Neural cell (in vitro differentiated cells): Measurements from ENCODE around the gene FAM83F. TPM values are rescaled to one million over a fixed set of nuclear protein-coding genes. Genes with fewer than 3 reads are reported as not detected.

ENCODE experiments used
- H2AFZ ChIP-seq: fragments of 200-600, 300-800 bp; sonication (generic), shearing (Covaris generic); 2 replicates; pipeline ENCODE4 v1.6.0; 2014; ENCODE audit warnings: low read depth, mild to moderate bottlenecking, antibody characterized with exemption, low read length, moderate library complexity
- H3F3A ChIP-seq: fragments of 200-600 bp; shearing (Covaris generic); 2 replicates; pipeline ENCODE4 v1.6.1; 2016; ENCODE audit warnings: mild to moderate bottlenecking, moderate library complexity, mixed read lengths, antibody characterized with exemption, low read length; ENCODE audit not compliant: insufficient read depth, poor library complexity, severe bottlenecking
- H3K27ac ChIP-seq: fragments of 200-600, 300-800 bp; sonication (generic), shearing (Covaris generic); 2 replicates; pipeline ENCODE4 v1.5.1; 2014; ENCODE audit warnings: mild to moderate bottlenecking, low read length, moderate library complexity
- H3K27me3 ChIP-seq: fragments of 300-800, 200-600 bp; sonication (generic), shearing (Covaris generic); 2 replicates; pipeline ENCODE4 v1.6.0; 2014; ENCODE audit warnings: mild to moderate bottlenecking, low read depth, low read length, moderate library complexity; ENCODE audit not compliant: insufficient read depth
- H3K36me3 ChIP-seq: fragments of 300-800, 200-600 bp; sonication (generic), shearing (Covaris generic); 2 replicates; pipeline ENCODE4 v1.5.1; 2014; ENCODE audit warnings: mild to moderate bottlenecking, antibody characterized with exemption, low read length, moderate library complexity; ENCODE audit not compliant: insufficient read depth
- H3K4me2 ChIP-seq: fragments of 300-800, 200-600 bp; sonication (generic), shearing (Covaris generic); 2 replicates; pipeline ENCODE4 v1.6.0; 2014; ENCODE audit warnings: mild to moderate bottlenecking, low read length
- H3K4me3 ChIP-seq: fragments of 300-800, 200-600 bp; sonication (generic), shearing (Covaris generic); 2 replicates; pipeline ENCODE4 v1.5.1; 2014; ENCODE audit warnings: mild to moderate bottlenecking, low read length, moderate library complexity
- H3K79me2 ChIP-seq: fragments of 200-600 bp; shearing (Covaris generic); replicated peaks from 2 replicates; pipeline ENCODE4 v1.6.0; 2014; ENCODE audit warnings: mild to moderate bottlenecking, low read length, moderate library complexity; ENCODE audit not compliant: insufficient read depth
- H3K9ac ChIP-seq: fragments of 300-800, 200-600 bp; sonication (generic), shearing (Covaris generic); 2 replicates; pipeline ENCODE4 v1.6.1; 2016; ENCODE audit warnings: mild to moderate bottlenecking, low read length, mixed read lengths
- H3K9me2 ChIP-seq: fragments of 200-600 bp; shearing (Covaris generic); 2 replicates; pipeline ENCODE4 v1.6.1; 2016; ENCODE audit warnings: mild to moderate bottlenecking, low read length, mixed read lengths; ENCODE audit not compliant: insufficient read depth
- H3K9me3 ChIP-seq: fragments of 200-600, 300-800 bp; sonication (generic), shearing (Covaris generic); 2 replicates; pipeline ENCODE4 v1.6.1; 2016; ENCODE audit warnings: mild to moderate bottlenecking, mixed run types, low read length, moderate library complexity, mixed read lengths
- H4K20me1 ChIP-seq: fragments of 200-600 bp; shearing (Covaris generic); 2 replicates; pipeline ENCODE4 v1.6.1; 2016; ENCODE audit warnings: mild to moderate bottlenecking, mixed run types; ENCODE audit not compliant: insufficient read depth
- CTCF ChIP-seq: fragments of 450-650 bp; IDR thresholded peaks from 2 replicates; pipeline ENCODE4 v1.5.1; 2014; ENCODE audit warnings: antibody characterized with exemption, mild to moderate bottlenecking, moderate library complexity; ENCODE audit not compliant: poor library complexity, severe bottlenecking
- EP300 ChIP-seq: fragments of 450-650 bp; conservative IDR thresholded peaks from 2 replicates; pipeline ENCODE4 v1.6.1; 2014; ENCODE audit warnings: antibody characterized with exemption, mild to moderate bottlenecking, moderate library complexity; ENCODE audit not compliant: poor library complexity, severe bottlenecking
- EZH2 ChIP-seq: fragments of 200-600, 300-800 bp; shearing (Covaris generic), sonication (generic); IDR thresholded peaks from 2 replicates; pipeline ENCODE4 v1.6.1; 2014; ENCODE audit warnings: antibody characterized with exemption, low read length, borderline replicate concordance, mild to moderate bottlenecking; ENCODE audit not compliant: insufficient read depth, poor library complexity, severe bottlenecking
- MXI1 ChIP-seq: fragments of 450-650 bp; conservative IDR thresholded peaks from 2 replicates; pipeline ENCODE4 v1.6.1; 2014; ENCODE audit warnings: antibody characterized with exemption, mild to moderate bottlenecking; ENCODE audit not compliant: poor library complexity, severe bottlenecking
- POLR2AphosphoS5 ChIP-seq: IDR thresholded peaks from 2 replicates; pipeline ENCODE4 v1.6.1; 2012
- RAD21 ChIP-seq: fragments of 450-650 bp; conservative IDR thresholded peaks from 2 replicates; pipeline ENCODE4 v1.6.1; 2014; ENCODE audit warnings: antibody characterized with exemption, mild to moderate bottlenecking, moderate library complexity
- REST ChIP-seq: IDR thresholded peaks from 2 replicates; pipeline ENCODE4 v1.6.1; 2012; ENCODE audit warnings: borderline replicate concordance
- SMC3 ChIP-seq: fragments of 450-650 bp; conservative IDR thresholded peaks from 2 replicates; pipeline ENCODE4 v1.6.1; 2014; ENCODE audit warnings: antibody characterized with exemption, mild to moderate bottlenecking, moderate library complexity; ENCODE audit not compliant: poor library complexity
- TAF1 ChIP-seq: IDR thresholded peaks from 2 replicates; pipeline ENCODE4 v1.6.1; 2012; ENCODE audit warnings: low read depth
- polyA plus RNA-seq: library from polyadenylated mRNA; depleted of rRNA; stranded (reverse); fragments of >200 nt; gene quantifications from 2 replicates; pipeline ENCODE4 v1.2.3, GENCODE V29; 2014

The FAM83F gene
- polyA plus RNA-seq, 1 donor from 2014 or later = 0.42 TPM

DNA sequence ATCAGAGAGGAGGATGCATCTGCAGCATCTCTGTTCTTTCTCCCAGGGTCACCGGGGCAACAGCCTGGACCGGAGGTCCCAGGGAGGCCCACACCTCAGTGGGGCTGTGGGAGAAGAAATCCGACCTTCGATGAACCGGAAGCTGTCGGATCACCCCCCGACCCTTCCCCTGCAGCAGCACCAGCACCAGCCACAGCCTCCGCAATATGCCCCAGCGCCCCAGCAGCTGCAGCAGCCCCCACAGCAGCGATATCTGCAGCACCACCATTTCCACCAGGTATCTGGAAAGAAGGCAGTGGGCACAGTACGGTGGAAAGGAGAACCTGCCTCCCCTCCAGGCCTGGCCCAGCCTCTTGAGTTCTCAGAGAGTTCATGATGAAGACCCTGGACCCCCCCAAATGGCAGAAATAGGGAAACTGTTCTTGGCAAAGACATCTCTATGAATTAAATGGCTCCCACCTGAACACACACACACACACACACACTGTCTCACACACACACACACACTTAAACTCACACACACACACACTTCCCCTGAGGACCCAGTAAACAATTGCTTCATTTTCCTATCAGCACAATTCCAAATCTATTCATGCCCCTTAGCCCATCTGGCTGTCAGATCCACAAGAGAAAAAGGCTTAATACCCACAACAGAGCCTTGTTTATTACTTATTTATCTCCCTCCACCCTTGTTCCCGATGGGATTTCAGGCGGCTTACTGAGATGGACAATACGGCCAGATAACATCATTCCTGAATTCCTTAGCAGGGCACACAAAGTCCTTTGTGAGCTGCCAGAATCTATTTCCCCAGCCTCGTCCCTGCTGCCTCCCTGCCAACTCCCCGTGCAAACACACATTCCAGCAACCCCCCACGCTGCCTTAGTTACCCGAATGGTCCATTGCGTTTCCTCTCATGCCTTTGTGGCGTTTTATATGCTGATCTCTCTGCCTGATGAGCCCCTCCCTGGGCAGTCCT is 26.5 kb upstream of the FAM83F start:
- no peaks in the 10 kb centered on the region for H4K20me1 ChIP-seq
- H3K9me2 ChIP-seq = no peaks in the 10 kb centered on the region
- no peaks in the 10 kb centered on the region for H3K27me3 ChIP-seq
- no peak overlapping the region for H2AFZ ChIP-seq
- no peak for TF ChIP-seq TAF1
- no peak for TF ChIP-seq RAD21
- no peak for TF ChIP-seq MXI1
- no peak for TF ChIP-seq REST
- TF ChIP-seq EP300 = no peak
- TF ChIP-seq EZH2 = no peak
- TF ChIP-seq POLR2AphosphoS5 = no peak
- no peak for TF ChIP-seq SMC3
- TF ChIP-seq CTCF = no peak
- no peaks in the 10 kb centered on the region for H3K79me2 ChIP-seq
- no peak overlapping the region for H3K9ac ChIP-seq
- no peak overlapping the region for H3K27ac ChIP-seq
- H3K4me2 ChIP-seq = no peak overlapping the region
- H3K4me3 ChIP-seq = no peak overlapping the region
- H3F3A ChIP-seq = no peaks in the 10 kb centered on the region
- no peaks in the 10 kb centered on the region for H3K36me3 ChIP-seq
- H3K9me3 ChIP-seq = no peaks in the 10 kb centered on the region

DNA sequence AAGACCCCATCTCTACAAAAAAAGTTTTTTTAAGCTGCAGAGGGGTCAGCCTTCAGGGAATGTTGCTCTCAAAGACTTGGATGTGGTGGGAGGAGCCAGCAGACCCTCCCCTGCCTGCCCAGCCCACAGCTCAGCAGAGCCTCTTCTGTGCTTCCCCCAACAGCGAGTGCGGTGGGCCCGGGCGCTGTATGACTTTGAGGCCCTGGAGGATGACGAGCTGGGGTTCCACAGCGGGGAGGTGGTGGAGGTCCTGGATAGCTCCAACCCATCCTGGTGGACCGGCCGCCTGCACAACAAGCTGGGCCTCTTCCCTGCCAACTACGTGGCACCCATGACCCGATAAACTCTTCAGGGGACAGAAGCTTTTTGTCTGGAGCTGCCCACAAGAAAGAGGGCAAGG is 24.0 kb upstream of the FAM83F start:
- Histone ChIP-seq H2AFZ (no peak overlapping the region), H3K27ac (no peak overlapping the region), H3K9me3 (no peaks in the 10 kb centered on the region), H4K20me1 (no peaks in the 10 kb centered on the region), H3K9ac (no peak overlapping the region), H3K9me2 (no peaks in the 10 kb centered on the region), H3F3A (no peaks in the 10 kb centered on the region), H3K4me3 (no peak overlapping the region), H3K79me2 (no peaks in the 10 kb centered on the region), H3K36me3 (no peaks in the 10 kb centered on the region), H3K27me3 (no peaks in the 10 kb centered on the region), H3K4me2 (no peak overlapping the region)
- TF ChIP-seq REST = no peak
- TF ChIP-seq RAD21 = no peak
- no peak for TF ChIP-seq SMC3
- no peak for TF ChIP-seq TAF1
- TF ChIP-seq EP300 = no peak
- no peak for TF ChIP-seq CTCF
- no peak for TF ChIP-seq POLR2AphosphoS5
- TF ChIP-seq MXI1 = no peak
- no peak for TF ChIP-seq EZH2
